HK-2 (cell line): Measurements from ENCODE around the gene C7orf57.
A peak's percentile ranks its signal among the peaks of the same experiment; 100 is the strongest.
"Not testable (repeated sequence)": the region's sequence is repeated elsewhere in the genome, so short reads cannot be mapped to it uniquely, and the experiment has no call there.

Source experiments
- DNase-seq: peaks from one replicate; pipeline ENCODE4 v3.0.0-alpha.2; 2018; ENCODE audit not compliant: unreplicated experiment

The C7orf57 gene

GRCh38 chr7:48035301-48035966 lies at the start of gene C7orf57:
C7orf57 (plus strand) TSS chr7:48035543; CDS start chr7:48036309, 766 bp downstream.
- DNase-seq, result peak; percentile 91

DNA sequence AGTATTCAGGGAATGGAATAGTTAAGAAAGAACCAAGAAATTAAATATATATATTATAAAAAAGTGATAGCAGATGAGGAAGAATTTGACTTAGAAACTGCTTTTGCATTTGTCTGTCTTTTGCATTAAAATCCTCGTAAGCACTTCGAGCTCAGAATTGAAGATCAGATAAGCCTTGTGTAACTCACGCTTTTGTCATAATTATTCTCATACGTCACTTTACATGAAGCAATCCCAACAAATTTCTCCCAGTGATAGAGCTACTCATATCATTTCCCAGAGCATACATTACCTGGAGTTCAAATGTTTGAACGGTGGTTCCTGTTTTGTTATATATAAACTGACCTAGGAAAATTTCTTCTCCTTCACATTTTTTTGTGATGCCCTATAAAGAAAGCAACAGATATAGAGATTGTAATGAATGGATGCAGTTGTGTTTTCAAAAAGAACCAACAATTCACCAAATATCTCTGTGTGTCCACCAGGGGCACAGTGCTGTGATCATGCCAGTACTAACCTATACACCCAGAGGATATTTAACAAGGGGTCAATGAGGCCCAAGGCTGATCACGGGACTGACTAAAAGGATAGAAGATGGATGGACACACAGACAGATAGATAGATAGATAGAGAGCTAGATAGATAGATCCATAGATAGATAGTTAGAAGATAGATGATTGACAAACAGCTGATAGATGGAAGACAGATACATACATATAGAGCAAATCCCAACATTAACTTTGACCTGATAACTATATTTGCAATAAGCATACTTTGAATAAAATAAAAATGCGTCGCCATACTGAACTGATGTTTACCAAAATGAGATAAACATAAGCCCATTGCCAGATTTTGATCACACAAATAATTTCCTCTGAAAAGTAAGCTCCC lies 46.6 kb upstream of the C7orf57 start:
- no peak for DNase-seq

- peak; percentile 27 for DNase-seq
Measured at GRCh38 chr7:47989607-47990400, 45.5 kb upstream of the C7orf57 start.

- no peak for DNase-seq
Measured at GRCh38 chr7:47990592-47990991, 44.8 kb upstream of the C7orf57 start.

- no peak for DNase-seq
Measured at GRCh38 chr7:47991270-47991669, 44.1 kb upstream of the C7orf57 start.

GRCh38 chr7:47991741-47992311 lies 43.5 kb upstream of the C7orf57 start:
- no peak for DNase-seq

DNA sequence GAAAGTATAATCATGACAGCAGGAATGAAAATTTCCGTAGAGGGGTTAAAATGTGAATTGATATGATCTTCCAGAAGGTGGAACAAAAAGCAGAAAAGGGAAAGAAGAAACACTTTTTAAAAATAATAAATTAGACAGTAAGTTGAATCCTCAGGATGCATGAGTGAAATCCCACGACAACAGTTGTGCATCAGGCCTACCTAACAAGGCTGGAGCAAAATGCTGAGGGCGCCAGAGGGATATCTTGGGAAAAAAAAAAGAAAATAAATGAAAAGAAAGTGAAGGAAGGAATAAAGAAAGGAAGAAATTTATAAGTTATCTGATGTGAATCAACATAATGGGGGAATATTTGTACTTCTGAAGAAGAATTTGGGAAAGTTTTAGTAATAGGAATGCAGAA lies 42.9 kb upstream of the C7orf57 start:
- no peak for DNase-seq

DNA sequence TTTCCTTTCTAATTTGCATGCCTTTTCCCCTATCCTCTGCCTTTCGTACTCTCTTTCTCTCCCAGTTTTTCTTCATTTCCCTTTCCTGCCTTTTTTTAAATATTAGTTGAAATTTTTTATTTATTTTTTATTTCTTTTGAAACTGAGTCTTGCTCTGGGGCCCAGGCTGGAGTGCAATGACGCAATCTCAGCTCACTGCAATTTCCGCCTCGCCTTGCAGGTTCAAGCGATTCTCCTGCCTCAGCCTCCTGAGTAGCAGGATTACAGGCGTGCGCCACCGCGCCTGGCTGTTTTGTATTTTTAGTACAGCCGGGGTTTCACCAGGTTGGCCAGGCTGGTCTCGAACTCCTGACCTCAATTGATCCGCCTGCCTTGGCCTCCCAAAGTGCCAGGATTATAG lies 35.9 kb upstream of the C7orf57 start:
- no peak for DNase-seq

- not testable (repeated sequence) for DNase-seq
Measured at GRCh38 chr7:48000164-48000563, 35.2 kb upstream of the C7orf57 start.

GRCh38 chr7:48004032-48004431 lies 31.3 kb upstream of the C7orf57 start:
- DNase-seq, result no peak

- no peak for DNase-seq
Measured at GRCh38 chr7:48004638-48005037, 30.7 kb upstream of the C7orf57 start.

DNA sequence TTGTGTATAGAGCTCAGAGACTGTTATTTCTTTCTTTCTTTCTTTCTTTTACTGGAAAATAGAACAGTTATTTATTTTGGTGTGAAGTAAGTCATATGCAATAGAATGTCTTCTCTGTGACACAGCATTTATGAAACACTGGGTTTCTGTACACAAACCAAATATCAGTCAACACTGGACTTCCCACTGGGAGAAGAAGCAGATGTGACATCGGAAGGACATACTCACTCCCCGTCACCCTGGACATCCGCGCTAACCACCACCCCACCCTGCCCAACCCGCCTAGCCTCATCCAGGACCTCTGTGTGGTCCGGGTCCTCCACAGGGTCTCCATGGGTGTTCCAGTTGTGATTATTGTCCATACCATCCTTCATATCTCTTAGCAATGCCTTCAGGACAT lies 28.5 kb upstream of the C7orf57 start:
- no peak for DNase-seq

DNA sequence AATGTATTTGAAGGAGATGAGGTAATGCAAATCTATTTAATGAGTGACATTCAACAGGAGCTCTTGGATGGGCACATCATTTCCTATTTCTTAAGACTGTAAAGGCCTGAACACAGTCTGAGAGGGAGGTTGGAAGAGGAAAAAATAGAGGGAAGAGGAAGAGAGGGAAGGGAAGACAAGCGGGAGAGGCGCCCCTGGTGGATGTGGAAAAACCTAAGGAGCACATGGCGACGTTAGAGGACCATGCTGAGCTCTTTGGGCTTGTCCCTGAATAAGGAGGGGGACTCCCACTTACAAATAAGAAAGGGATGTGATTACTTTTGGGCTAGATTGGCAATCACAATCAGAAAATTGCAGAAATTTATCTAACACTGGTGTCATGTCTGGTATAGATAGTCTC lies 26.1 kb upstream of the C7orf57 start:
- no peak for DNase-seq

- no peak for DNase-seq
Measured at GRCh38 chr7:48009954-48010353, 25.4 kb upstream of the C7orf57 start.

DNA sequence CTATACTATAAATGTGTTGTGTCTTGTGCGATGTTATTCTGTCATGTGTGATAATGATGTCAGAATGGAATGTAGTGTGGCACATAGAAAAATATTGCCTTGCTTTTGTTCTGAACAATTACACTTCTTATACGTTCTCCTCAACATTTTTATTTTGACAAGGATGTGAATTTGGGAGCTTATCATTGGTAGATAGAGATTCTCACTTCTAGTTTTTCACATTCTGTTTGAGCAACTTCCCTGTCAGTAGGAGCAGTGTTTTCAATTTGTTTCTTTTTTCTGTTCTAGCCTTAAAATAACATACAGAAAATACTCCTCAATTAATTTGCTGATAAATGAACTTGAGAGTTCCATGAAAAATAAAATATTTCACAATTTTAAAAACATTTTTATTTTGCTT lies 24.0 kb upstream of the C7orf57 start:
- DNase-seq, result no peak

- no peak for DNase-seq
Measured at GRCh38 chr7:48011951-48012350, 23.4 kb upstream of the C7orf57 start.

- DNase-seq, result no peak
Measured at GRCh38 chr7:48016641-48017040, 18.7 kb upstream of the C7orf57 start.

DNA sequence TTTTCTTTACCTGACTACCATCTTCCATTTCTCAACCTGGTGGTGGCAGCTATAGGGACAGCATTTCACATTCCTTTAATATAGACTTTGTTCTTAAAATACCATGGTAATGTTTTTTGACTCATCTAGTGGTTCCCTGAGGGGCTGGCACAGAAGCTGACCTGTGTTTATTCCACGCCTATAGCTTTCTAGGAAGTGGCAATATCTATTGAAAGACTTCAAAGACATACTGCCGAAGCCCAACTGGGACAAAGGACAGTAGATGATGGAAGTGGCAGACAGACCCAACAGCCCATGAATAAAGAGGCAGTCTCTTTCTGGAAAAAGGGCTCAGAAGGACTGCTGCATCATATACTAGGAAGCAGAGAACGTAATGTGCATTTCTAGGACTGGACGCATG lies 17.7 kb upstream of the C7orf57 start:
- DNase-seq, result no peak

DNA sequence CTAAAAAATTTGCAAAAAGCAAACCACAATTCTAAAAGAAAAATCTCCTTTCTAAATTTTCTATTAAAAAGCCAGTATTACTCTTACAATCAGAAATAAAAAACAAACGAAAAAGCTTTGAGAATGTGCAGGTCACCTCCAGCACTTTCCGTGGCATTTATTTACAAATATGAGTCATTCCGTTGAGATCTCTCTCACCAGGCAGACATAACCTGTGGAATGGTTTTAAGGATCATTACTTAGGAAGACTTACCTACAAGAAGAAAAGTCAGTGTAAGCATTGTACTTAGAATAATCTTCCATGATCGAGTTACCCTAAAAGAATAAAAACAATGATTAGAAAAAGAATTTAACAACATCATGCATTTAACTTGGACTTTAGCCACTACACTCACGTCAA lies 9.7 kb upstream of the C7orf57 start:
- no peak for DNase-seq

DNA sequence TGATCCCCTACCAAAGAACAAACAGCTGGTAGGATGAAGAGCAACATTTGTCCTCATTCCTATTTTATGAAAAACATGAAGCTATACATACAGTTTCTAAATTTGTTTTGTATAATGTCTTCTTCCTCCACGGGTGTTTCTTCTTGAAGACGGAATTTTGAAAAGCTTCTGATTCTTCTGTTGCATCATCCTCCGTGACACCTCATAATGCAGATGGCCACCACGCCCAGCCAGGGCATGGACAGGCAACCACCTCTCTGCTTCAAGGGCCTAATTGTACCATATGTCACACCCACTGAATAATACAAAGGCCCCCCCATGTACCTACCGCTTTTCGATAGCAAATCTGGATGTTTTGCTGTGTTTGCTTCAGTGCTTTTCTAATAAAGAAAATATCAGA lies 6.4 kb upstream of the C7orf57 start, which contains the start of gene SUN3:
SUN3 (minus strand) TSS at position 170 of the 400 bp plus-strand sequence; CDS start at position 1, 169 bp downstream.
- no peak for DNase-seq

- DNase-seq, result no peak
Measured at GRCh38 chr7:48031111-48031510, 4.2 kb upstream of the C7orf57 start.

GRCh38 chr7:48033922-48034321 lies 1.4 kb upstream of the C7orf57 start:
- DNase-seq, result no peak
